ENCODE data around the gene MXRA5. TPM values are rescaled to one million over a fixed set of nuclear protein-coding genes. Genes with fewer than 3 reads are reported as not detected.
"Not testable (repeated sequence)": the region's sequence is repeated elsewhere in the genome, so short reads cannot be mapped to it uniquely, and the experiment has no call there.

The MXRA5 gene
- total RNA-seq, 2 experiments from 2014 or later, result not detected

- DNase-seq, result no peak
- H3K27ac Mint-ChIP-seq, result no peak overlapping the region
- no peaks in the 10 kb centered on the region for H3K4me1 Mint-ChIP-seq (ENCODE audit: low read depth)
- CTCF ChIA-PET, result no interaction called here
- ATAC-seq, result no peak
- no peak overlapping the region for H3K4me3 Mint-ChIP-seq
- POLR2A ChIA-PET, result no interaction called here
- H3K36me3 Mint-ChIP-seq (ENCODE audit: low read depth), result no peaks in the 10 kb centered on the region
- H3K27me3 Mint-ChIP-seq (ENCODE audit: low read depth), result no peaks in the 10 kb centered on the region
- no peaks in the 10 kb centered on the region for H3K9me3 Mint-ChIP-seq (ENCODE audit: insufficient read depth)
These were observed 25.9 kb downstream of the MXRA5 start for GRCh38 chrX:3320471-3321046.

DNA sequence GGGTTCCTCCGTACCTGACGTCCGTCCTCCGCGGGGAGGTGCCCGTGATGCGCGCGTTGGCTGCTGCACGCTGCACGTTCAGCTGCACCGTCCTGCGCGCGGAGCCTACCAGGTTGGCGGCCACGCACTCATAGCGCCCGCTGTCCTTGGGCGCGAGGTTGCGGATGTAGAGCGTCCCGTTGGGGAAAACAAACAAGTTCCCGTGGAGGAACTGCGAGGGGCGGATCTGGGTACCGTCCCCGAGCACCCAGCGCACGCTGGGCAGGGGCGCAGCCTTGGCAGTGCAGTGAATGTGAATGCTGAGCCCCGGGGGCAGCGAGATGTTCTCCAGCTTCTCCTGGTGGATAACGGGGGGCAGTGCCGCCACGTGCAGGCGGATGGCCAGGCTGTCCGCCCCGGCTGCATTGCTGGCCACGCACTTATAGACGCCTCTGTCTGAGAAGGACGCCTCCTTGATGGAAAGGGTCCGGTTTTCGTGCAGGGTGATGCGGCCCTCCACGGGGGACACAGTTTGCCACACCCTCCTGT lies 29.2 kb downstream of the MXRA5 start:
- ATAC-seq, result no peak
- H3K36me3 Mint-ChIP-seq (ENCODE audit: low read depth), result no peaks in the 10 kb centered on the region
- DNase-seq, result no peak

GRCh38 chrX:3312109-3312508 lies 34.3 kb downstream of the MXRA5 start:
- Mint-ChIP-seq H3K9me3 (ENCODE audit: insufficient read depth) (no peaks in the 10 kb centered on the region), H3K27me3 (ENCODE audit: low read depth) (no peaks in the 10 kb centered on the region), H3K27ac (no peak overlapping the region), H3K4me3 (no peak overlapping the region), H3K4me1 (ENCODE audit: low read depth) (no peaks in the 10 kb centered on the region), H3K36me3 (ENCODE audit: low read depth) (no peaks in the 10 kb centered on the region)
- DNase-seq (no peak), ATAC-seq (no peak)
- ChIA-PET CTCF (no interaction called here), POLR2A (no interaction called here)

More for the DNA sequence above, 29.2 kb downstream of the MXRA5 start:
- CTCF ChIA-PET, result no interaction called here
- Mint-ChIP-seq H3K4me1 (ENCODE audit: low read depth) (no peaks in the 10 kb centered on the region), H3K27ac (no peak overlapping the region), H3K4me3 (no peak overlapping the region), H3K9me3 (ENCODE audit: insufficient read depth) (no peaks in the 10 kb centered on the region), H3K27me3 (ENCODE audit: low read depth) (no peaks in the 10 kb centered on the region)
- POLR2A ChIA-PET, result no interaction called here

GRCh38 chrX:3307881-3308280 lies 38.6 kb downstream of the MXRA5 start:
- no peak for DNase-seq
- no peak for ATAC-seq
- CTCF ChIA-PET, result no interaction called here
- POLR2A ChIA-PET, result no interaction called here
- Mint-ChIP-seq H3K36me3 (ENCODE audit: low read depth) (no peaks in the 10 kb centered on the region), H3K4me1 (ENCODE audit: low read depth) (no peaks in the 10 kb centered on the region), H3K27me3 (ENCODE audit: low read depth) (no peaks in the 10 kb centered on the region), H3K9me3 (ENCODE audit: insufficient read depth) (no peaks in the 10 kb centered on the region), H3K27ac (no peak overlapping the region), H3K4me3 (no peak overlapping the region)

GRCh38 chrX:3299636-3300035 lies 46.8 kb downstream of the MXRA5 start:
- Mint-ChIP-seq H3K9me3 (ENCODE audit: insufficient read depth) (no peaks in the 10 kb centered on the region), H3K4me3 (no peak overlapping the region), H3K27ac (no peak overlapping the region), H3K36me3 (ENCODE audit: low read depth) (no peaks in the 10 kb centered on the region), H3K27me3 (ENCODE audit: low read depth) (no peaks in the 10 kb centered on the region), H3K4me1 (ENCODE audit: low read depth) (no peaks in the 10 kb centered on the region)
- ATAC-seq (no peak), DNase-seq (no peak)
- POLR2A ChIA-PET, result no interaction called here
- CTCF ChIA-PET, result no interaction called here

- H3K27ac Mint-ChIP-seq, result no peak overlapping the region
- no peaks in the 10 kb centered on the region for H3K36me3 Mint-ChIP-seq (ENCODE audit: low read depth)
- no peak overlapping the region for H3K4me3 Mint-ChIP-seq
- DNase-seq (no peak), ATAC-seq (no peak)
- H3K4me1 Mint-ChIP-seq (ENCODE audit: low read depth), result no peaks in the 10 kb centered on the region
- ChIA-PET CTCF (no interaction called here), POLR2A (no interaction called here)
- H3K9me3 Mint-ChIP-seq (ENCODE audit: insufficient read depth), result no peaks in the 10 kb centered on the region
- H3K27me3 Mint-ChIP-seq (ENCODE audit: low read depth), result no peaks in the 10 kb centered on the region
These were observed 50.7 kb downstream of the MXRA5 start for GRCh38 chrX:3295731-3296130.

- ATAC-seq, result no peak
These were observed 53.2 kb downstream of the MXRA5 start for GRCh38 chrX:3293251-3293650.

GRCh38 chrX:3290561-3290960 lies 55.9 kb downstream of the MXRA5 start:
- CTCF ChIA-PET, result no interaction called here
- no peak for DNase-seq
- no peaks in the 10 kb centered on the region for H3K9me3 Mint-ChIP-seq (ENCODE audit: insufficient read depth)
- no peaks in the 10 kb centered on the region for H3K4me1 Mint-ChIP-seq (ENCODE audit: low read depth)
- no peaks in the 10 kb centered on the region for H3K27me3 Mint-ChIP-seq (ENCODE audit: low read depth)
- ATAC-seq, result no peak
- H3K36me3 Mint-ChIP-seq (ENCODE audit: low read depth), result no peaks in the 10 kb centered on the region
- H3K4me3 Mint-ChIP-seq, result no peak overlapping the region
- no peak overlapping the region for H3K27ac Mint-ChIP-seq
- POLR2A ChIA-PET, result no interaction called here

More at GRCh38 chrX:3293251-3293650, 53.2 kb downstream of the MXRA5 start:
- no peaks in the 10 kb centered on the region for H3K36me3 Mint-ChIP-seq (ENCODE audit: low read depth)
- no peak overlapping the region for H3K4me3 Mint-ChIP-seq
- CTCF ChIA-PET, result no interaction called here
- H3K4me1 Mint-ChIP-seq (ENCODE audit: low read depth), result no peaks in the 10 kb centered on the region
- H3K27ac Mint-ChIP-seq, result no peak overlapping the region
- H3K9me3 Mint-ChIP-seq (ENCODE audit: insufficient read depth), result no peaks in the 10 kb centered on the region
- no peak for DNase-seq
- POLR2A ChIA-PET, result no interaction called here
- H3K27me3 Mint-ChIP-seq (ENCODE audit: low read depth), result no peaks in the 10 kb centered on the region

GRCh38 chrX:3286196-3286945 lies 60.1 kb downstream of the MXRA5 start:
- Mint-ChIP-seq H3K27ac (no peak overlapping the region), H3K27me3 (ENCODE audit: low read depth) (no peaks in the 10 kb centered on the region), H3K4me3 (no peak overlapping the region), H3K4me1 (ENCODE audit: low read depth) (no peaks in the 10 kb centered on the region), H3K9me3 (ENCODE audit: insufficient read depth) (no peaks in the 10 kb centered on the region), H3K36me3 (ENCODE audit: low read depth) (no peaks in the 10 kb centered on the region)
- ChIA-PET CTCF (no interaction called here), POLR2A (no interaction called here)
- DNase-seq (no peak), ATAC-seq (no peak)

- H3K9me3 Mint-ChIP-seq (ENCODE audit: insufficient read depth), result peaks cover 9% of the 10 kb centered on the region
- ChIA-PET CTCF (no interaction called here), POLR2A (no interaction called here)
- no peak for DNase-seq
- no peak overlapping the region for H3K4me3 Mint-ChIP-seq
- no peaks in the 10 kb centered on the region for H3K4me1 Mint-ChIP-seq (ENCODE audit: low read depth)
- H3K27ac Mint-ChIP-seq, result no peak overlapping the region
- no peak for ATAC-seq
- no peaks in the 10 kb centered on the region for H3K27me3 Mint-ChIP-seq (ENCODE audit: low read depth)
- no peaks in the 10 kb centered on the region for H3K36me3 Mint-ChIP-seq (ENCODE audit: low read depth)
These were observed 65.7 kb downstream of the MXRA5 start for GRCh38 chrX:3280706-3281105.

- ATAC-seq; POLR2A ChIA-PET; H3K27ac Mint-ChIP-seq; H3K4me1 Mint-ChIP-seq (ENCODE audit: low read depth); H3K27me3 Mint-ChIP-seq (ENCODE audit: low read depth); DNase-seq; H3K4me3 Mint-ChIP-seq; CTCF ChIA-PET; H3K9me3 Mint-ChIP-seq (ENCODE audit: insufficient read depth); H3K36me3 Mint-ChIP-seq (ENCODE audit: low read depth): not testable (repeated sequence)
These were observed 72.8 kb downstream of the MXRA5 start for GRCh38 chrX:3273668-3274067.

- ChIA-PET CTCF (no interaction called here), POLR2A (no interaction called here)
- no peak for DNase-seq
- Mint-ChIP-seq H3K9me3 (ENCODE audit: insufficient read depth) (no peaks in the 10 kb centered on the region), H3K4me1 (ENCODE audit: low read depth) (no peaks in the 10 kb centered on the region), H3K27ac (no peak overlapping the region), H3K36me3 (ENCODE audit: low read depth) (no peaks in the 10 kb centered on the region), H3K4me3 (no peak overlapping the region), H3K27me3 (ENCODE audit: low read depth) (no peaks in the 10 kb centered on the region)
- ATAC-seq, result no peak
These were observed 74.6 kb downstream of the MXRA5 start for GRCh38 chrX:3271834-3272186.

Measured in activated CD8-positive, alpha-beta T cell treated with anti-CD3 and anti-CD28 coated beads, Interleukin-2, amount 10 ng/mL, durations not matched to agents 7 days and 5 days (primary cell).